ENCODE data around the gene DLL3.
A peak's percentile ranks its signal among the peaks of the same experiment; 100 is the strongest.

DLL3 gene

DNA sequence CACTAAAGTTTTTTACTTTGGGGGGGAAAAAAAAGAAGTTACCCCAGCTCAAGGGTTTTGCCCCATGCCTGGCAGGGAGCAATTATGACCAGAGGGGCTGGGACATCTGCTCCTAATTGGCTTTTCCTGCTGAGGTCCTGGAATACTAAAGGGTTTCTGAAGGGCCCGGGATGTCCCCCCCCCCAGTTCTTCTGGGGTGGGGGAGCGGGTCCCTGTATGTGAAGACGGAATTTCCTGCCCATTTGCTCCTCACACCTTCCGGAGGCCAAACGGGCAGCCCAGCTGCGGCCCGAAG lies 1.1 kb upstream of the DLL3 start:
- POLR2A ChIA-PET: no interaction called here
- CTCF ChIA-PET: interaction anchor here (0.6 to 1.7 kb wide), 6 partner anchors 8 to 111 kb away, joined by 3 to 6 read pairs (median 3); partner anchors contain the start of gene EID2B
- TF ChIP-seq, protein P1, sequence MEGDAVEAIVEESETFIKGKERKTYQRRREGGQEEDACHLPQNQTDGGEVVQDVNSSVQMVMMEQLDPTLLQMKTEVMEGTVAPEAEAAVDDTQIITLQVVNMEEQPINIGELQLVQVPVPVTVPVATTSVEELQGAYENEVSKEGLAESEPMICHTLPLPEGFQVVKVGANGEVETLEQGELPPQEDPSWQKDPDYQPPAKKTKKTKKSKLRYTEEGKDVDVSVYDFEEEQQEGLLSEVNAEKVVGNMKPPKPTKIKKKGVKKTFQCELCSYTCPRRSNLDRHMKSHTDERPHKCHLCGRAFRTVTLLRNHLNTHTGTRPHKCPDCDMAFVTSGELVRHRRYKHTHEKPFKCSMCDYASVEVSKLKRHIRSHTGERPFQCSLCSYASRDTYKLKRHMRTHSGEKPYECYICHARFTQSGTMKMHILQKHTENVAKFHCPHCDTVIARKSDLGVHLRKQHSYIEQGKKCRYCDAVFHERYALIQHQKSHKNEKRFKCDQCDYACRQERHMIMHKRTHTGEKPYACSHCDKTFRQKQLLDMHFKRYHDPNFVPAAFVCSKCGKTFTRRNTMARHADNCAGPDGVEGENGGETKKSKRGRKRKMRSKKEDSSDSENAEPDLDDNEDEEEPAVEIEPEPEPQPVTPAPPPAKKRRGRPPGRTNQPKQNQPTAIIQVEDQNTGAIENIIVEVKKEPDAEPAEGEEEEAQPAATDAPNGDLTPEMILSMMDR (IDR thresholded peaks at IDR 0.05; ENCODE audit: control extremely low read depth, extremely low read depth, low read depth, missing control alignments): no peak
- no peak for DNase-seq (ENCODE audit: extremely low spot score)

DNA sequence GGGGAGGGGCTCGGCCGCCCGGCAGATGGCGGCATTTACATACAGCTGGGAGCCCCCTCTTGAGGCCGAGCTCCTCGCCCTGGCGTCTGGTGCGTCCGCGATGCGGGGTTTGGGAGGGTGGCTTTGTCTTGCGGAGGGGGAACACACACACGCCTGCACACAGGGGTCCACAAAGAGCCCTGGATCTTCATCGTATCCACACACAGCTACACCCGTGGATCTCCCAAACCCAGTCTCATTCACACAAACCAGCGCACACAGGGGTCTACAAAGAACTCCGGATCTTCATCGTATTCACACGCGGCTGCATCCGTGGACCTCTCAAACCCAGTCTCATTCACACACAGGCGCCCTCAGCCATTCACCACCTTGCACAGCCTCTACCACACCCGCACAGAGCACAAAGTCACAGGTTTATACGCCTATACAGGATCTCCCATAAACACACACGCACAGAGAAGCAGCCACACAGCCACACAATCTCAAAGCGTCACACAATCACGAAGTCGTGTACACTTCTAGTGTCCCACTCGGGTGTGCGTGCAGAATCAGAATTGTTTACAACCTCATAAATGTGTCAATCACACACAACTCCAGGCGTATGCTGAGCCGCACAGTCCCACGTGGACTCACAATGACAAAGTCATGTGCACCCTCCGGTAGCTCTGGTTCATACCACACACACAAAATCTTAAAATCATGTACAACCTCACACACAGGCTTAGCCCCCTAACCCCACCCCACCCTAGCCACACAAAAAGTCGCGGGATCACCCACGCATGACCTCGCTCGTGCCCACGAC lies 550 bp upstream of the DLL3 start:
- ChIA-PET POLR2A (interaction anchor here (0.6 kb wide), 1 partner anchor 564 kb away, joined by 3 read pairs; no protein-coding TSS in a partner anchor), CTCF (interaction anchor here (0.6 to 1.7 kb wide), 7 partner anchors 8 to 112 kb away, joined by 3 to 6 read pairs (median 3); partner anchors contain the start of gene EID2B)
- DNase-seq (ENCODE audit: extremely low spot score): peak; percentile 72
- TF ChIP-seq, protein P1 (IDR thresholded peaks at IDR 0.05; ENCODE audit: control extremely low read depth, extremely low read depth, low read depth, missing control alignments): peak; percentile 45

DNA sequence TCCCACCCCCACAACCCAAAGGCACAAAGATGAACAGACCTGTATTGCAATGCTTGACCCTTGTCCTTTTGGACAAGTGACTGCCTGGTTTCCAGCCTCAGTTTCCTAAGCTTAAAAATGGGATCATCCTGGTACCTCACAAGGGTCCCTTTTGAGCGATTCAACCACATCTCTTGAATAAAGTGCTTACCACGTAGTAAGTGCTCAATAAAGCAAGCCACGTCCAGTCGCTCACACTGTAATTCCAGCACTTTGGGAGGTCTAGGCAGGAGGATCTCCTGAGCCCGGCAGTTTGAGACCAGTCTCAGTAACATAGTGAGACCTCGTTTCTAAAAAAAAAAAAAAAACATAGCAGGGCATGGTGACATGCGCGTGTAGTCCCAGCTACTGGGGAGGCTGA lies 1.2 kb downstream of the DLL3 start:
- no peak for DNase-seq (ENCODE audit: extremely low spot score)
- ChIA-PET CTCF (interaction anchor here (1.5 to 3.1 kb wide), 3 partner anchors 11 to 33 kb away, joined by 3 to 16 read pairs (median 3); partner anchors contain the start of gene EID2B), POLR2A (interaction anchor here (0.6 kb wide), 2 partner anchors 42 to 158 kb away, joined by 3 read pairs; partner anchors contain the start of gene SAMD4B)
- TF ChIP-seq, protein P1 (IDR thresholded peaks at IDR 0.05; ENCODE audit: control extremely low read depth, extremely low read depth, low read depth, missing control alignments): no peak

DNA sequence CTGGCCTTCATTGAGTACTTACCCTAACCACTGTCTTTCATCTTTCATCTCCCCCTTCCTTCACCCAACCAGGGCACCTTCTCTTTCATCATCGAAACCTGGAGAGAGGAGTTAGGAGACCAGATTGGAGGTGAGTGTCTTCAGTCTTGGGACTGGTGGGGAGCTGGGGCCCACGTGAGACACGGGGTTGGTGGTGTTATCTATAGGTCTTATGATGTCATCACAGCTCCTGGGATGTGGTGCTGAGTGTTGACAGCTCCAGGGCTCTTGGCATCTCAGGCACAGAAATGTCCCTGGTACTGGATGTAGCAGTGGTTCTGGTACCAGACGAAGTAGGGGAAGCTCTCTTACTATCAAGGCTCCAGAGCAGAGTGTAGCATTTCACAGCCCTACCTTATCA lies 1.8 kb downstream of the DLL3 start:
- ChIA-PET POLR2A (interaction anchor here (0.6 kb wide), 2 partner anchors 43 to 158 kb away, joined by 3 read pairs; partner anchors contain the start of gene SAMD4B), CTCF (interaction anchor here (0.6 to 3.1 kb wide), 6 partner anchors 11 to 60 kb away, joined by 3 to 16 read pairs (median 4); partner anchors contain the start of gene EID2B)
- TF ChIP-seq, protein P1 (IDR thresholded peaks at IDR 0.05; ENCODE audit: control extremely low read depth, extremely low read depth, low read depth, missing control alignments): no peak

DNA sequence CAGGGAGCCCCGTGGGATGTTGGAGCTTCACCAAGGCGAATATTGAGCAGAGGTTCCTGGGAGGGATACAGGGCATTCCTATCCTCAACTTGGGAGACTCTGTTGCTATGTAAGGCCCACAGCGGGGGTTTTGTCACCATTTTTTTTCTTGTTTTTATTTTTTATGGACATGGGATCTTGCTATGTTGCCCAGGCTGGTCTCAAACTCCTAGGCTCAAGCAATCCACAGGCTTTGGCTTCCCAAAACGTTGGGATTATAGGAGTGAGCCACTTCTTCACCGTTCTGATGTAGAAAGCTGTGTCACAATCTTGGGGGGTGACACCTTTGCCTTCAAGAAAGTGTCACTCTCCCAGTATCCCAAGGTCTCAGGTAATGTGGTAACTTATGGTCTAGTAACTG lies 2.6 kb downstream of the DLL3 start:
- no peak for DNase-seq (ENCODE audit: extremely low spot score)
- CTCF ChIA-PET: interaction anchor here (0.6 to 3.1 kb wide), 5 partner anchors 10 to 61 kb away, joined by 3 to 16 read pairs (median 3); partner anchors contain the start of gene EID2B
- TF ChIP-seq, protein P1 (IDR thresholded peaks at IDR 0.05; ENCODE audit: control extremely low read depth, extremely low read depth, low read depth, missing control alignments): no peak
- POLR2A ChIA-PET: no interaction called here

More for the DNA sequence above, 1.8 kb downstream of the DLL3 start:
- no peak for DNase-seq (ENCODE audit: extremely low spot score)

DNA sequence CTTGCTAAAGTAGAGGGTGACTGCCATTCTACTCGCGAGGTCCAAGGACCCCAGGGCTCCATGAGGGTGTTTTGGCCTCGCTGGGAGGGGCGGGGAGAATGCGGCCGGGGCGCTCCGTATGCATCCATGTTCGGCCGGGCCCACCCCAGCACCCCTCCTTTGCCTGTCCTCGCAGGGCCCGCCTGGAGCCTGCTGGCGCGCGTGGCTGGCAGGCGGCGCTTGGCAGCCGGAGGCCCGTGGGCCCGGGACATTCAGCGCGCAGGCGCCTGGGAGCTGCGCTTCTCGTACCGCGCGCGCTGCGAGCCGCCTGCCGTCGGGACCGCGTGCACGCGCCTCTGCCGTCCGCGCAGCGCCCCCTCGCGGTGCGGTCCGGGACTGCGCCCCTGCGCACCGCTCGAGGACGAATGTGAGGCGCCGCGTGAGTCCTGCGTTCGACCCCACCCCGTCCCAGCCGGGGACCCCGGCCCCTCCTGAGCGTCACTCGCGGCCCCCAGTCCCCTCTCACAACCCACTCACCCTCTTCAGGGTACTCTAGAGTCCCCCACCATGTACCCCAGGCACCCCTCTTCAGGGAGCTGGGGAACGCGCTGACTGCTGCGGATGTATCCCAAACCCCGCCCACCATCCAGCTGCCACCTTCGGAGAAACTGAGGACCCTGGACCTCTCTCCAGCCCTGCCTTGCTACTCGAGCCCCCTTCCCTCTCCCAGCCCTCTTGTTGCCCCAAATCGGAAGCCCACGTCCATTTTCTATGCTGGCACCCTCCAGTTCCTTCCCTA lies 4.1 kb downstream of the DLL3 start:
- POLR2A ChIA-PET: interaction anchor here (0.5 kb wide), 1 partner anchor 21 kb away, joined by 5 read pairs; no protein-coding TSS in a partner anchor
- TF ChIP-seq, protein P1 (IDR thresholded peaks at IDR 0.05; ENCODE audit: control extremely low read depth, extremely low read depth, low read depth, missing control alignments): peak; percentile 87
- peak; percentile 87 for DNase-seq (ENCODE audit: extremely low spot score)
- CTCF ChIA-PET: interaction anchor here (0.6 to 1.9 kb wide), 30 partner anchors 8 to 354 kb away, joined by 3 to 24 read pairs (median 5); partner anchors contain the start of genes EID2, SELENOV and SUPT5H

Data from GM10248 (cell line).